Hematopoietic multipotent progenitor cell treated with erythropoietin and hydrocortisone succinate and interleukin-3 and kit ligand, for 17 days (in vitro differentiated cells): ENCODE measurements around the gene RDH13.
"Not testable (repeated sequence)": the region's sequence is repeated elsewhere in the genome, so short reads cannot be mapped to it uniquely, and the experiment has no call there.

Experiments
- DNase-seq: peaks from one replicate; pipeline ENCODE4 v3.0.0-alpha.2; 2015; ENCODE audit warnings: low spot score

The RDH13 gene

DNA sequence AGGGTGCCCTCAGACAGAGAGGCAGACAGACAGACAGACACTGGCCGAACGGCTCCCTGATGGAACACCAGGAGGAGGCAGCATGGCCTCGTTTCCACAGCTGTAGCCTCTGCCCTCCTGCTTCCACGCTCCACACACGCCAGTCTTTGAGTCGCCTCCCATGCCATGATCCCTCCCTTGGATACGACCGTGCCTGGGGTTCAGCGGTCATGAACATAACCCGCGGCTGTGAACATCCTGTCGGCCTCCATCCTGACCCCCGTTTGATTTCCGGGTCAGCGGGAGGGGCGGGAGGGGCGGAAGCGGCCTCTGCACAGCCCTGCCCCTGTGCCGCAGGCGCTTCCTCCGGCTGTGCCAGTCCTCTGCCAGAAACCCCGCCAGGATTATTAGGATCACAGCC is 48.2 kb downstream of the RDH13 start:
- DNase-seq, result no peak

DNA sequence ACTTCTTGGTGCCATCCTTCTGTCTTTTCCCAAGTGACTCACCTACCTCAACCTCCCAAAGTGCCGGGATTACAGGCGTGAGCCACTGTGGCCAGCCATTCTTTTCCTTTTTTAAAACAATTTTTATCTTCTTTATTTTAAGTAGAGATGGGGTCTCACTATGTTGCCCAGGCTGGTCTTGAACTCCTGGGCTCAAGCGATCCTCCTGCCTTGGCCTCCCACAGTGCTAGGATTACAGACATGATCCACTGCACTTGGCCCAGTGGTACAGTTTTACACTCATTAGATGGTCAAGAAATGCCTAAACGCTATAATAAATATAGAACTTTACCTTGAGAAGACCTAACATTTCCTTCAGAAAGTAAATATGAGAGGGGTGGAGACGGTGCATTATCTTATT is 49.4 kb downstream of the RDH13 start:
- DNase-seq, result no peak

DNA sequence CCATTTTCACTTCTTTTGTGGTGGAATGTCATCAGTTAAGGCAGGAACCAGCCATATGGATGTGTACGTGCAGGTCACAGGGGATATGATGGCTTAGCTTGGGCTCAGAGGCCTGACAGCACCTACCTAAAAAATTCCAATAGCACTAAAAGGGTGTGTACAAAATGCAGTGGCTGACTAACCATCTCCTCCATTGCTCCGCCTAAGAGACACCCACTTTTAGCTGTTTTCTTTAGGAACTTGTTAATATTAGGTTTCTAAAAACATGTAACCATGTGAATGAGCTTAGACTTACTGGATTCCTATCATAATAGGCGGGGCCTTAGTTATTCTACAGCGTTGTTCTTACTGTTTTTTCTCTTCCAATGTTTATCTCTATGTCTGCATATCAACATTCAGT is 50.6 kb downstream of the RDH13 start:
- no peak for DNase-seq

DNA sequence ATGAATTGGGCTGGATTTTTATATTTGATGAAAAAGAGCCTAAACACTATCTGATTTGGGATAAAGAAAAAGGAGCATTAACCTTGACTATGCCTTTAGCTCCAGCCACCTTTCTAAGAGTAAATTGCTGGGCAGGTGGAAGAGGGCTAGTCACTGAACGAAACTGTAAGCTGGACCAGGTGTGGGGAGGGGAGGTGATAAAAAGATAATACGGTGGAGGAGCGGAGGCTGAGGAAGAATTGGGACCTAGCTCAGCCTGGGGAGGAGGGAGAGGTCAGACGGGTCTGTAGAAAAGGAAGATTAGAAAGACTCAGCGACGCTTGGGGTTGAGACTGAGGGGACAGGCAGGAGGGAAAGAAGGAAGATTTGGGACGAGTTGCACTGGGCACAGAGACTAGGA is 52.4 kb downstream of the RDH13 start:
- DNase-seq, result not testable (repeated sequence)

DNA sequence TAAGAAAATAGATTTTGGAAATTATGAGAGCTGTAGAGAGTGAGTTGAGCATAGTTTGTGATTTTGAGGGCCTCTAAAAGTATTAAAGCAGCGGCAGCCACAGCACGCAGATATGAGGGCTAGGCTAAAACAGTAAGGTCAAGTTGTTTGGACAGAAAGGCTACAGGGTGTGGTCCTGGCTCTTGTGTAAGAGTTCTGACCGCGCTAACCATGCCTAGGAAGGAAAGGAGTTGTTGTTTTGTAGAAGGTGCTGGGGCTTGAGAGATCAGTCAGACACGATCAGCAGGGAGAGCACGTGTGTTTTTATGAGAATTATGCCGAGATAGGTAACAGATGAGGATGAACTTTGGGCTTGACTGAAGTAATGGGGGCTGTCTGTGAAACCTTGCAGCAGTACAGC is 54.2 kb downstream of the RDH13 start:
- DNase-seq, result not testable (repeated sequence)

DNA sequence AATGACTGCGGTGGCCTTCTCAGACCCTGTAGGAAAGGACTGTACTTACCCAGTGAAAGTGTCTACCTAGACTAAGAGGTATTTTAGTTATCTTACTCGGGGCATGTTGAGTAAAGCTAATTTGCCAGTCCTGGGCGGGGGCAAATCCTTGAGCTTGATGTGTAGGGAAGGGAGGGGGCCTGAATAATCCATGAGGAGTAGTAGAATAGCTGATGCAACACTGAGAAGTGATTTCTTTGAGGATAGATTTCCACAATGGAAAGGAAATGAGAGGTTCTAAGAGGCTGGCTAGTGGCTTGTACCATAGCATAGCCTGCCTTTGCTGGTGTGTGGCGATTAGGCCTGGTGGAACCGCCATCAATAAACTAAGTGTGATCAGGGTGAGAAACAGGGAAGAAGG is 54.8 kb downstream of the RDH13 start:
- DNase-seq, result not testable (repeated sequence)

DNA sequence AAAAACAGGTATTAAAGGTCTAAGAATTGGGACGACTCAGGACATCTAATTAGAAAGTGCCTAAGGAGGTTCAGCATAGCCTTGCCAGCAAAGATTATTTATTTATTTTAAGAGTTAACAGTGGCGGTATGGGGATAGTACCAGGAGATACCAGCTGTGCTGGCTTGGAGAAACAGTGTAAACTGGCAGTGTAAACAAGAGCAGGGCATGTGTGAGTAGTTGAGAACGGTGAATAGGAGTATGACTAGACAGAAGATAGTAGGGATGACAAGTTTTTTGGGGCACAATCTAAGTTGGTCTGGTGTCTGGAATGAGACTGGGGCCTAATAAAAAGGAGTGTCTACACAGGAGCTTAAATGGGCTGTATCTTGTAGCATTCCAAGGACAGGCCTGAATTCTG is 55.4 kb downstream of the RDH13 start:
- not testable (repeated sequence) for DNase-seq

DNA sequence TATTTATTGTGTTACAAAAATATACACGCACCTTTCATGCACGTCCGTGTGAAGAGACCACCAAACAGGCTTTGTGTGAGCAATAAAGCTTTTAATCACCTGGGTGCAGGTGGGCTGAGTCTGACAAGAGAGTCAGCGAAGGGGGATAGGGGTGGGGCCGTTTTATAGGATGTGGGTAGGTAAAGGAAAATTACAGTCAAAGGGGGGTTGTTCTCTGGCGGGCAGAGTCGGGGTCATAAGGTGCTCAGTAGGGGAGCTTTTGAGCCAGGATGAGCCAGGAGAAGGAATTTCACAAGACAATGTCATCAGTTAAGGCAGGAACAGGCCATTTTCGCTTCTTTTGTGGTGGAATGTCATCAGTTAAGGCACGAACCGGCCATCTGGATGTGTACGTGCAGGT is 56.2 kb downstream of the RDH13 start:
- not testable (repeated sequence) for DNase-seq

DNA sequence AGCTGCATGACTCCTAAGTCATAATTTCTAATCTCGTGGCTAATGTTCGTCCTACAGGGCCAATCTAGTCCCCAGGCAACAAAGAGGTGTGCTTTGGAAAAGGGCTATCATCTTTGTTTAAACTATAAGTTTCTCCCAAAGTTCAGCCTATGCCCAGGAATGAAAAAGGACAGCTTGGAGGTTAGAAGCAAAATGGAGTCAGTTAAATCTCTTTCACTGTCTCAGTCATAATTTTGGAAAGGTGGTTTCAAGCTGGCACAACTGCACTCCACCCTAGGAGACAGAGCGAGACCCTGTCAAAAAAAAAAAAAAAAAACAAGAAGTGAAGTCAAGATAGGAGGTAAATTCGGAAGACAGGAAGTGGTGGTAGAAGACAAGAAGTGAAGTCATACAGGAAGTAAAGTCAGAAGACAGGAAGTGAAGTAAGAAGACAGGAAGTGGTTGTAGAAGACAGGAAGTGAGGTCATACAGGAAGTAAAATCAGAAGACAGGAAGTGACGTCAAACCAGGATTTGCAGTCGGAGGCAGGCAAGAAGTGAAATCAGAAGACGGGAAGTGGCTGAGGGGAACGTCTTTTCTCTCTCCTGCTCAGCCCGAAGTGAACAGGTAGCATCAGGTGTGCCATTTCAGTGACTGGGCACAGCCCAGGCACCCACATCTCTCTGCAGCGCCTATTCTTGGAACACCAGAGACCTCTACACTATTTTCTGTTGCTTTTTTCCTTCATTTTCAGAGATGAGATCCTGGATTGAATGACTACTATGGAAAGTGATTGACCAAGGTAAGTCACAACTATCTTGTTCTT is 57.1 kb downstream of the RDH13 start:
- peak; percentile 21 for DNase-seq

DNA sequence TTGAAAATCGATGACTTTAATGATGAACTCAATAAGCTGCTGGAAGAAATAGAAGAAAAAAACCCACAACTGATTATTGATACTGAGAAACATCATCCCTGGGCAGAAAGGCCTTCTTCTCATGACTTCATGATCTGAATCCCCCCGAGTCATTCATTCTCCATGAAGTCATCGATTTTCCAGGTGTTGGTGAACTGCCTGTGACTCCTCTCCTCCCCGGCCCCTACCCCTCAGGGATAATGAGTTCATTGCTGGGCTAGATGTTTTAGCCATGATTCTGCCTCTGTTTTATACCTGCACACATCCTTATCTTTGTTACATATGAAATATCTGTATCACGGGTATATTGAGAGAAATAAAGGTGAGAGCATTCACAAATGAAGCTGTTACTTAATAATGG is 62.2 kb downstream of the RDH13 start:
- DNase-seq, result no peak

DNA sequence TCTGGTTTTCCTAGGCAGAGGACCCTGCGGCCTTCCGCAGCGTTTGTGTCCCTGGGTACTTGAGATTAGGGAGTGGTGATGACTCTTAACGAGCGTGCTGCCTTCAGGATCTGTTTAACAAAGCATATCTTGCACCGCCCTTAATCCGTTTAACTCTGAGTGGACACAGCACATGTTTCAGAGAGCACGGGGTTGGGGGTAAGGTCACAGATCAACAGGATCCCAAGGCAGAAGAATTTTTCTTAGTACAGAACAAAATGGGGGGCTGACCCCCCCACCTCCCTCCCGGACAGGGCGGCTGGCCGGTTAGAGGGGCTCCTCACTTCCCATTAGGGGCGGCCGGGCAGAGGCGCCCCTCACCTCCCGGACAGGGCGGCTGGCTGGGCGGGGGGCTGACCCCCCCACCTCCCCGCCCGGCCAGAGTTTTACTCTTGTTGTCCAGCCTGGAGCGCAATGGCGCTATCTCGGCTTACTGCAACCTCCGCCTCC is 64.2 kb downstream of the RDH13 start:
- DNase-seq, result not testable (repeated sequence)

DNA sequence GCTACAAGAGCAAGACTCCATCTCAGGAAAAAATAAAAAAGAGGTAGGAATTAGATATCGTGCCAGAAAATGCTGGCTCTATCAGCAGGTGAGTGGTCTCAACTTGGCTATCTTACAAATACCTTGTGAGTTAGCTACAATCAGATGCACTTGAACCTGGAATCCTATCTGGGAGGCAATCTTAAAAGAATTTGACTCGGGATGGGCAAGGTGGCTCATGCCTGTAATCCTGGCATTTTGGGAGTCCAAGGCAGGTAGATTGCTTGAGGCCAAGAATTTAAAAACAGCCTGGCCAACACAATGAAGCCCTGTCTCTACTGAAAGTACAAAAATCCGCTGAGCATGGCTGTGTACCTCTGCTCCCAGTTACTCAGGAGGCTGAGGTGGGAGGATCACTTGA is 67.4 kb downstream of the RDH13 start:
- no peak for DNase-seq
